Large intestine (tissue), 3 donors: Measurements from ENCODE around the gene CD101. TPM values are rescaled to one million over a fixed set of nuclear protein-coding genes. Genes with fewer than 3 reads are reported as not detected.

Experiments
- DNase-seq, 2 donors: peaks; one replicate each; pipeline versions ENCODE4 v3.0.0 to v3.0.0-alpha.2; 2013
- H3K27ac ChIP-seq: one replicate; pipeline ENCODE4 v1.5.1; 2013; ENCODE audit warnings: low read length
- H3K27me3 ChIP-seq: 2 replicates; pipeline ENCODE4 v1.6.1; 2013; ENCODE audit warnings: low read length; ENCODE audit not compliant: control insufficient read depth, insufficient read depth
- H3K36me3 ChIP-seq: 2 replicates; pipeline ENCODE4 v1.6.1; 2013; ENCODE audit warnings: low read length; ENCODE audit not compliant: control insufficient read depth, insufficient read depth
- H3K4me1 ChIP-seq: one replicate; pipeline ENCODE4 v1.6.1; 2013; ENCODE audit warnings: low read length; ENCODE audit not compliant: control insufficient read depth, insufficient read depth
- H3K4me3 ChIP-seq: one replicate; pipeline ENCODE4 v1.5.1; 2013; ENCODE audit warnings: low read length
- H3K9me3 ChIP-seq: one replicate; pipeline ENCODE4 v1.6.1; 2013; ENCODE audit warnings: mild to moderate bottlenecking, low read depth, low read length, moderate library complexity; ENCODE audit not compliant: control insufficient read depth
- WGBS: methylation state at CpG from one replicate; pipeline ENCODE4 v1.1.5; 2013; ENCODE audit warnings: low lambda C conversion rate; ENCODE audit not compliant: insufficient coverage; 5-methylcytosine and 5-hydroxymethylcytosine counted together
- polyA plus RNA-seq: library from polyadenylated mRNA; unstranded; fragments of 120-200 nt; gene quantifications from one replicate; pipeline ENCODE4 v1.2.1, GENCODE V29; 2013

The CD101 gene
- polyA plus RNA-seq, 1 donor, result 4.6 TPM

DNA sequence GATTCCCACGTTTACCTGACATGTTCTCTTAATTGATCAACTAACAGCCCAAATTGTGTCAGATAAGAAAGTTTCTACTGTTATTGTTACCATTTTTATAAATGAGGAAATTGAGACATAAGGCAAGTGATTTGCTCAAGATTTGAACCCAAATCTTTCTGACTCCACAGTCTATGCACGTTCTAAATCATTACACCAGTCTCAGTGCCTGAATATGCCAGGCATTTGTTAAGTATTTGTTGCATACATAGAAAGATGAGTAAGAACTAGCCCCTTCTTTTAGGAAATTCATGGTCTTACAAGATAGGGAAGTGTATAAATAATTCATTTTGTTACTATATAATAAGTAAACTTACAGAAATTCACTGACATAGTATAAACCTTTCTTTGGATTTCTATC, 7.1 kb upstream of the CD101 start:
- H3K27me3 ChIP-seq, result no peaks in the 10 kb centered on the region
- peaks cover 3% of the 10 kb centered on the region for H3K36me3 ChIP-seq
- H3K4me1 ChIP-seq, result no peaks in the 10 kb centered on the region
- H3K4me3 ChIP-seq, result no peak overlapping the region
- H3K27ac ChIP-seq, result no peak overlapping the region
- 80% methylated on average over 2 of the region's 2 CpGs for WGBS
- H3K9me3 ChIP-seq, result no peaks in the 10 kb centered on the region
- DNase-seq, result no peak

- Histone ChIP-seq H3K4me3 (no peak overlapping the region), H3K36me3 (no peaks in the 10 kb centered on the region), H3K27ac (no peak overlapping the region), H3K27me3 (no peaks in the 10 kb centered on the region), H3K4me1 (no peaks in the 10 kb centered on the region), H3K9me3 (no peaks in the 10 kb centered on the region)
- DNase-seq, result no peak
- no CpG with 5 or more reads among the region's 1 CpG for WGBS
These were observed 4.5 kb upstream of the CD101 start for GRCh38 chr1:116997066-116997465.

DNA sequence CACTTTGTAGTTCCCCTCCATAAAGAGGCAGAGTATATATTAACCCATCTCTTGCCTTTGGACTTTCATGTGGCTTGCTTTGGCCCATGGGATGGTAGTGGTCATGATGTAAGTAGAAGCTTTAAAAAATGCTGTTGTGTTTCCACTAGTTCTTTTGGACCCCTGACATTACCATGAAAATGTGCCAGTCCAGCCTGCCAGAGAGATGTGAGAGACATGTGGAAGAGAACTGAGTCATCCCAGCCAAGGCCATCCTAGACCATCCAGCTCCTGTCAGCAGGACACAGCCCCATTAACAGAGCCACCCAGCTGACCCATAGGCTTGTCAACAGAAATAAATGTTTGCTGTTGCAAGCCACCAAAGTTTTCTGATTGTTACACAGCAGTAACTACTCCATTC, 3.9 kb upstream of the CD101 start:
- no peak overlapping the region for H3K27ac ChIP-seq
- no peaks in the 10 kb centered on the region for H3K4me1 ChIP-seq
- no peak for DNase-seq
- no peaks in the 10 kb centered on the region for H3K36me3 ChIP-seq
- no peaks in the 10 kb centered on the region for H3K9me3 ChIP-seq
- no peak overlapping the region for H3K4me3 ChIP-seq
- no peaks in the 10 kb centered on the region for H3K27me3 ChIP-seq

GRCh38 chr1:116999596-116999995, 2.0 kb upstream of the CD101 start:
- Histone ChIP-seq H3K9me3 (no peaks in the 10 kb centered on the region), H3K27me3 (no peaks in the 10 kb centered on the region), H3K4me1 (no peaks in the 10 kb centered on the region), H3K36me3 (no peaks in the 10 kb centered on the region), H3K27ac (no peak overlapping the region), H3K4me3 (no peak overlapping the region)
- peak in 1 of 2 donors; percentile 41 for DNase-seq
- WGBS, result no CpG with 5 or more reads among the region's 3 CpGs

- Histone ChIP-seq H3K36me3 (no peaks in the 10 kb centered on the region), H3K4me1 (no peaks in the 10 kb centered on the region), H3K9me3 (no peaks in the 10 kb centered on the region), H3K27ac (no peak overlapping the region), H3K27me3 (no peaks in the 10 kb centered on the region), H3K4me3 (no peak overlapping the region)
- WGBS, result no CpG with 5 or more reads among the region's 2 CpGs
- no peak for DNase-seq
These were observed 1.4 kb upstream of the CD101 start for GRCh38 chr1:117000142-117000541.

DNA sequence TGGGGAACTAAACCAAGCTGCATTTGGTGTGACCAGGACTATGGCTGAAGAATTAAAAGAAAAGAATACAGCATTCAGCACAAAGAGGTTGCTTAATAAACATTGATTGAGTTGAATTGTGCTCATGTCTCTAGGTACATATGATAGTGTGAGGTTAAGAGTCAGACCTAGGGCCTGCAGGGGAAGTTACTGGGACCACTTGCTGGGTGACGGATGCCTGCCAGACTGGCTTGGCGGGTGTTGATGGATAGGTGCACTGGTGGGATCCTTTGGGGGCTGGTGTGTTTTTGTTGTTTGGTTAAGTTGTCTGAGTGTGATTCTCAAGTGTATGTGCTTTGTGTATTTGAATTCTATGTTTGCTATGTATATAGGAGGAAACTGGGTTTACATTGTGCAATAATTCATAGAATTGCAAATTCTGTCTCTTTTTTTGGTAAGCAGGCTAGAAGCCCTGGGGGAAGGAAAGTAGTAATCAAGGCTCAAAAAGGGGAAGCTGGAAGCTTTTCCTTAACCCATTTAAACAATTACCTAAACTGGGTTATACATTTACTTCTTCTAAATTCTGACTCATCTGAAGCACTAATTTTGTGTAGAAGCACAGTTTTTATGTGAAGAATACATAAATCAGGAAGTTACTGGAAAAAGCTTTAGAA, 1.8 kb downstream of the CD101 start:
- Histone ChIP-seq H3K4me3 (no peak overlapping the region), H3K27me3 (no peaks in the 10 kb centered on the region), H3K36me3 (no peaks in the 10 kb centered on the region), H3K4me1 (no peaks in the 10 kb centered on the region), H3K9me3 (no peaks in the 10 kb centered on the region), H3K27ac (no peak overlapping the region)
- no CpG with 5 or more reads among the region's 2 CpGs for WGBS
- DNase-seq, result no peak

- H3K4me1 ChIP-seq, result no peaks in the 10 kb centered on the region
- no CpG with 5 or more reads among the region's 2 CpGs for WGBS
- no peak overlapping the region for H3K4me3 ChIP-seq
- H3K9me3 ChIP-seq, result no peaks in the 10 kb centered on the region
- H3K27ac ChIP-seq, result no peak overlapping the region
- H3K36me3 ChIP-seq, result no peaks in the 10 kb centered on the region
- DNase-seq, result no peak
- H3K27me3 ChIP-seq, result no peaks in the 10 kb centered on the region
These were observed 6.1 kb downstream of the CD101 start for GRCh38 chr1:117007719-117008013.

DNA sequence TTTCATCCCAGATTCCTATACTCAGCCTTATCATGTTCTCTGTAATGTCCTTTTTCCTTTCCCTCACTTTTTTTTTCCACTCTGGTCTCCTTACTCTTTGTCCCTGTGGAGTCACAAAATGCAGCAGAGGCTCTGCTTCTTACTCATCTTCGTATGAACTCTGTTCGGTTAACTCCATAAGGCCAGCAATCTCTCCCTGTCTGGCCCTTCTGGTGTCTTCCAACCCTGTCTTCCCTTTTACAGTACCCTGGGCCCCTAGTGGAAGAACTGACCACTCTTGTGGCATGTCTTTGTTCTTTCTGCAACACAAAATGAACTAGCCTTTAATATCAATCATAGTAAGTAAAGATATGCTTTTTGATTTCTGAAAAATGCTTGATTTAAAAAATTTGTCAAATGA, 7.1 kb downstream of the CD101 start:
- H3K27ac ChIP-seq, result no peak overlapping the region
- H3K27me3 ChIP-seq, result no peaks in the 10 kb centered on the region
- no CpG with 5 or more reads among the region's 2 CpGs for WGBS
- no peak overlapping the region for H3K4me3 ChIP-seq
- H3K4me1 ChIP-seq, result no peaks in the 10 kb centered on the region
- no peaks in the 10 kb centered on the region for H3K9me3 ChIP-seq
- no peaks in the 10 kb centered on the region for H3K36me3 ChIP-seq
- no peak for DNase-seq

DNA sequence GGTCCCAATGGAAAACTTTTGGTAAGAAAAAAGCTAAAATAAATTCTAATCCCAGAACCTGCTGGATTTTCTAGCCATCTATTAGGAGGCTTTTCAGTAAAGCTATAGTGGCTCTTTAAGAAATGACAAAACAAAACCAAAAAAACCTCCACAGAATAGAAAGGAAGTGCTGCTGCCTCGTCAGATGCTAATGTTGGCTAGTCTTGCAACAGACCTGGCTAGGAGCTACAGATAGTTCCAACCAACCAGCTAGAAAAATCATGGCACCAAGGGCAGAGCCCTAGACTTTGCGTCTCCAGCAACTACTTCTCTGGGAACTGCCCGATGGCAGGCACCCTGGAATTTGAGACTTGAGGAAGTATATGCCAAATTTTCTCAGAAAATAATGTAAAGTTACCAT, 7.6 kb downstream of the CD101 start:
- Histone ChIP-seq H3K36me3 (no peaks in the 10 kb centered on the region), H3K4me1 (no peaks in the 10 kb centered on the region), H3K27ac (no peak overlapping the region), H3K4me3 (no peak overlapping the region), H3K9me3 (no peaks in the 10 kb centered on the region), H3K27me3 (no peaks in the 10 kb centered on the region)
- no CpG with 5 or more reads among the region's 3 CpGs for WGBS
- DNase-seq, result no peak

DNA sequence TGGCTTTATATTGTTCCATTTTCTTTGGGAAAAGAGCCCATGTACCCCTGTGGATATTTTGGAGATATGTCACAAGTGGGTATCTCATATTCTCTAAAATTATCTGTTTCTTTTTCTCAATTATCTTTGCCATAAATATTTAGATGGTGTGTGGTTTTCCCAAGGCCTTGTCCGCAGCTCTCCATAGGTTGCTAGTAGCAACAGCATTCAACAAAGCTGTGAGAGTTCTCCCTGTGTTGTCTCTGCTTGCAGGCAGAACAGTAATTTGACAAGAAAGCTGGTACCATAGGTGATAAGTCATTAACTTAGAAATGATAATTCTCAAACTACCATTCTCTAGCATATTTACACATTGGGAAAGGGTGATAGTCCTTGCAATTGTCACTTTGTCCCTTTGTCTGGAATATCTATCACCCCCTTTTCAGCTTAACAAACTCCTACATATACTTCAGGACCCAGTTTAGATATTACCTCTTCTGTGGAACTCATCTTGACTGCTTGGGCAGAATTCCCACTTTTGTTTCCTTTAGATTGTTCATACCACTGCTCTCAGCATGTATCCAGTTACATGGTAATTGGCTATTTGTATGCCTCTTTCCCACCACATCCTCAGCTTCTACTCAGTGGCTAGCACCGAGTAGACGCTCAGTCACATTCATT, 8.9 kb downstream of the CD101 start:
- no peaks in the 10 kb centered on the region for H3K36me3 ChIP-seq

GRCh38 chr1:117011334-117011733, 9.8 kb downstream of the CD101 start:
- H3K27me3 ChIP-seq, result no peaks in the 10 kb centered on the region
- no peaks in the 10 kb centered on the region for H3K4me1 ChIP-seq
- no CpG with 5 or more reads among the region's 3 CpGs for WGBS
- no peak overlapping the region for H3K27ac ChIP-seq
- no peaks in the 10 kb centered on the region for H3K9me3 ChIP-seq
- no peaks in the 10 kb centered on the region for H3K36me3 ChIP-seq
- no peak overlapping the region for H3K4me3 ChIP-seq
- no peak for DNase-seq

More for the DNA sequence above, 8.9 kb downstream of the CD101 start:
- no peaks in the 10 kb centered on the region for H3K4me1 ChIP-seq
- H3K27ac ChIP-seq, result no peak overlapping the region
- no peaks in the 10 kb centered on the region for H3K27me3 ChIP-seq
- no peak for DNase-seq
- no peaks in the 10 kb centered on the region for H3K9me3 ChIP-seq
- no peak overlapping the region for H3K4me3 ChIP-seq
- no CpG with 5 or more reads among the region's 3 CpGs for WGBS
